Inflammatory macrophage treated with lipopolysaccharide for 4 hours (primary cell): Measurements from ENCODE around the gene FAM221A.
"Not testable (repeated sequence)": the region's sequence is repeated elsewhere in the genome, so short reads cannot be mapped to it uniquely, and the experiment has no call there.

Experiments used
- DNase-seq: peaks from one replicate; pipeline ENCODE4 v3.0.0-alpha.2; 2020

Gene FAM221A, protein sequence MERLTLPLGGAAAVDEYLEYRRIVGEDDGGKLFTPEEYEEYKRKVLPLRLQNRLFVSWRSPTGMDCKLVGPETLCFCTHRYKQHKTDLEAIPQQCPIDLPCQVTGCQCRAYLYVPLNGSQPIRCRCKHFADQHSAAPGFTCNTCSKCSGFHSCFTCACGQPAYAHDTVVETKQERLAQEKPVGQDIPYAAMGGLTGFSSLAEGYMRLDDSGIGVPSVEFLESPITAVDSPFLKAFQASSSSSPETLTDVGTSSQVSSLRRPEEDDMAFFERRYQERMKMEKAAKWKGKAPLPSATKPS

DNA sequence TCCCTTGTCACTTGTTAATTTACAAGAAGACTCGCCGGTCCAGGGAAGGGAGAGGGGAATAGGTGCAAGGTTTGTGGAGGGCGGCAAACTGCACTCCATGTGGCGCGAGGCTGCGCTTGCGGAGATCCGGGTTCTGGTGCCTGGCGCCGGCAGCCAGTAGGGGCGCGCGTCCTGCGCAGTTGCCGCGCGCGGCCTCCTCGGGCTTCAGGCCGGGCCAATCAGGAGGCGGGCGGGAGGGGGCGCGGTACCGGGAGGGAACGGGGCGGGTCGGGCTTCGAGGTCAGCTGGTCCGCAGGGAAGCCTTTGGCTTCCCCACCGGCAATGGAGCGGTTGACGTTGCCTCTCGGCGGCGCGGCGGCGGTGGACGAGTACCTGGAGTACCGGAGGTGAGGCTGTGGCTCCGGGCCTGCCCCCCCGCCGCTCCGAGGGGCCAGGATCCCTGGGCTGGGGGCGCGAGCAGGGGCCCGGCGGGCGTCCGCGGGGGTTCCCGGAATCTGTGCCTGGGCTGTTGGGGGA lies at the start of gene FAM221A:
TSS of gene FAM221A (plus strand) at position 302 of the 516 bp plus-strand sequence. CDS start at position 322, 20 bp downstream.
- DNase-seq = peak; percentile 84

DNA sequence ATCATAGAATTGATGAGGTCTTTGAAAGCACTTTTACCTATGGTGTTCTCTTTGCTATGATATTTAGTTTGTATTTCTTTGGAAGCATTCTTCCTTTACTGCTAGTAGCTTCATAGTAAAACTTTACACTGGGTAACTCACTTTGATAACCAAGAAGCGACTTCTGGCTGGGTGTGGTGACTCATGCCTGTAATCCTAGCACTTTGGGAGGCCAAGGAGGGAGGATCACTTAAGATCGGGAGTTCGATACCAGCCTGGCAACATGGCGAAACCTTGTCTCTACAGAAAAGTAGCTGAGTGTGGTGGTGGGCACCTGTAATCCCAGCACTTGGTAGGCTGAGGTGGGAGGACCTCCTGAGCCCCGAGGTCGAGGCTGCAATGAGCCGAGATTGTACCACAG lies 46.6 kb upstream of the FAM221A start:
- no peak for DNase-seq

DNA sequence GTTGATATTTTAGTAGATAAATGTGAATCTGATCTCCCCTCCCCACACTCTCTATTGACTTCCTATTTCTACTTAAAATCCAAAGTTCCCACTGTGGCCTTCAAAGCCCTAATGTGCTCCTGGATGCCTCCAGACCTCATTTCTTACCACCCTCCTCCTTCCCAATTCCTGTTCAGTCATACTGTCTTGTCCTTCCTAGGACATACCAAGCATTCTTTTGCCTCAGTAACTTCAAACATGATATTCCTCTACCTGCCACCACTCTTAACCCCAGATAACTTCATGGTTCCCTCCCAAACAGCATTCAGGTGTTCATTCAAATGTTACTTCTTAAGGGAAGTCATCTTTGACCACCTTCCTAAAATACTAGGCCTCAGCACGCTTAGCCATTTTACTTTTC lies 34.2 kb upstream of the FAM221A start:
- no peak for DNase-seq

DNA sequence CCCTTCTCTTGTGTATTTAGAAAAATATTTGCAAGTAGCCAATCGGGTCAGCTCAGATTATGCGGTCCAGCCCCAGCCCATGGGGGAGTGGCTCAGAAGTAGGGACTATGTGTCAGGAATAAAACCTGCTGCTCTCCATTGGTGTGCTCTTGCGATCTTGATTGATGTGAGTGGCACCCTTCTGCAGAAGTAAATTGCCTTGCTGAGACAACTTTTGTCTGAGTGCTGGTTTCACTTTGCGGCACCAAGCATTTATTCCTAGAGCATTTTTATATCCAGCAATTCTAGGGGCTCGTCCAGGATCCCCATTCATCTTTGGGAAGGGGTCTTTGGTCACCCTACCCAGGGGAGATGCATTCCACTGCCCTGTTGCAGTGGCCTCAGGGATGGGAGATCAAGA lies 26.1 kb upstream of the FAM221A start:
- DNase-seq = no peak

DNA sequence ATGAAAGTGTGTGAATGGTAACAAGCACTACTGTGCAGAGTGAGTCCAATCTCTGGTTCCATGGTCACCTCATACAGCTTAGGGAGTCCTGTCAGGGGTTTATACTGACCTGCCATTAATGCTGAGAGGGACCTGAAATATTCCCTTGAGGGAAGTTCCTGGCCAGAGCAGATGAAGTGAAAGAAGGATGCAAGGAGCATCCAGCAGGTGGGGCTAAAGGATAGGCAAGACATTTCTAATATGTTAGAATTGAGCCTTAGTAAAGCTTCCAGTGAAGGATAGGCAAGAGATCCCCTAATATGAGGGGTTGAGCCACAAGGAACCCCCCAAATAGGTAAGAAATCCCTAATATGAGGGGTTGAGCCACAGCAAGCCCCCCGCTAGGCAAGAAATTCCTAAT lies 25.5 kb upstream of the FAM221A start:
- DNase-seq = peak; percentile 13

DNA sequence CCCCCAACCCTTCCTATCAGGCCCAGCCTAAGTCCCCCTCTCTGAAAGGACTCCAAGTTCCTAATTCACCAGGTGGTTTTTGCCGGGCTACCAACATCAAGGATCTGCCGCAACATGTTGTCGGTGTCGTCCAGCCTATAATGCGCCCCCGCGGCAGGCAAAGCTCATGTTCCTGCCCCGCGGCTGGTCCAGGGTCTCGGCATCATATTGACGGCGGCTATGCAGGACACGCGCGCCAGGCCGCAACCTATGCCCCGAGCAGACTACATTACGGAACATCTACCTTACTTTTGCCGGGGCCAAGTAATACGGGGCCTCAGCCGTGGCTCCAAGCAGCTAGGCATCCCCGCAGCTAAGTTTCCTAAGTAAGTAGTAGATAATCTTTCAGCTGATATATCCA lies 24.6 kb upstream of the FAM221A start:
- no peak for DNase-seq

DNA sequence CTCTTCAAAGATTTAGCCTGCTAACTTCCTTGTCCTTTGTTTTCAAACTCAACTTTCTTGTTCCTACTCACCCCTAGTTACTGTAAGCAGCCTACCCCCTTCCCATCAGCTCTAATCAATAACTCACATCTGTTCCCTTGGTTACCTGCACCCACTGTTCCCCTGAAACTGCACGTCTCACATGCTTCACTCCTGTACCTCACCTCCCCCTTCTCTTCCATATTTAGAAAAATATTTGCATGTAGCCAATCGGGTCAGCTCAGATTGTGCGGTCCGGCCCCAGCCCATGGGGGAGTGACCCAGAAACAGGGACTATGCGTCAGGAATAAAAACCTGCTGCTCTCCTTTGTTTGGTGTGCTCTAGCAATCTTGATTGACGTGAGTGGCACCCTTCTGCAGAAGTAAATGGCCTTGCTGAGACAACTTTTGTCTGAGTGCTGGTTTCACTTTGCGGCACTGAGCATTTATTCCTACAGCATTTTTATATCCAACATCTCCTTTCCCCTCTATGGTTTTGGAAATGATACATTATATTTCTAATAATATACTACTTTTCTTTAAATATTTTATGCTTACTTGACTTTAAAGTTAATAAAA lies 21.1 kb upstream of the FAM221A start:
- no peak for DNase-seq

DNA sequence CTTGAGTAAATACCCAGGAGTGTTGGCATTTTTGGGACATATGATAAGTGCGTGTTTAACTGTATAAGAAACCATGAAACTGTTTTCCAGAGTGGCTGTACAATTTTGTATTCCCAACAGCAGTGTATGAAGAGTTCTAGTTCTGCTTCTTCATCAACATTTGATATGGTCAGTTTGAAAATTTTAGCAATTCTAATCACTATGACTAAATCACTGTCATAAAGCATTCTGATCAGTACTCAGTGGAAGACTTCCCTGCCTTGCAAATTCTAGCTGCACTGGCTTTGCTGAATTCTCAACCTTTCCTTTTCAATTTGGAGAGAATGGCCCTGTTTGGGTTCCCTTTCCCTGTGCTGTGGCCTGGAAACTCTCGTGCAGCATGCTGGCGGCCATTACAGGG lies 18.6 kb upstream of the FAM221A start:
- no peak for DNase-seq

DNA sequence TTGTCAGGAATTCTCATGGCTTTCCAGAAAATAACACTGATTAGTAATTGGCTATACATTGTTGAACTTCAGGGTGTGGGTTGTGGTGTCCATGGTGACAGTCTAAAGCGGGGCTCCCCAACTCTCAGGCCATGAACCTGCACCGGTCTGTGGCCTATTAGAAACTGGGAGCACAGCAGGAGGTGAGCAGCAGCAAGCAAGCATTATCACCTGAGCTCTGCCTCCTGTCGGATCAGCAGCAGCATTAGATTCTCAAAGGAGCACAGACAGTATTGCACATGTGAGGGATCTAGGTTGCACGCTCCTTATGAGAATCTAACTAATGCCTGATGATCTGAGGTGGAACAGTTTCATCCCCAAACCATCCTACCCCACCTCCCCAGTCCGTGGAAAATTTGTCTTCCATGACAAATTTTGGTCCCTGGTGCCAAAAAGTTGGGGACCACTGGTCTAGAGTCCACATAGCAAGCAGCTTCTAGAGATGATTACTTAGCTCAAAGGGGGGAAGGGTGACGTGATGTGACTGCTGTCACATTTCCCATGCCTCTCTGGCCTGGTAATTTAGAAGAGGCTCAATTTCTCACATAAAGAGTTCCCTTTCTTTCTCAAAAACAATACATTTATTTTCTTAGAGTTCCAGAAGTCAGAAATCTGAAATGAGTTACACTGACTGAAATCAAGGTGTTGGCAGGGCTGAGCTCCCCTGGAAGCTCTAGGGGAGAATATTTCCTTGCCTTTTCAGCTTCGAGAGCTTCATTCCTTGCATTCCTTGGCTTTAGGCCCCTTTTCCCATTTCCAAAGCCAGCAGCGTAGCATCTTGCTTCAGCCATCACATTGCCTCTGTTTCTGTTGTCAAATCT lies 17.6 kb upstream of the FAM221A start:
- DNase-seq = no peak

DNA sequence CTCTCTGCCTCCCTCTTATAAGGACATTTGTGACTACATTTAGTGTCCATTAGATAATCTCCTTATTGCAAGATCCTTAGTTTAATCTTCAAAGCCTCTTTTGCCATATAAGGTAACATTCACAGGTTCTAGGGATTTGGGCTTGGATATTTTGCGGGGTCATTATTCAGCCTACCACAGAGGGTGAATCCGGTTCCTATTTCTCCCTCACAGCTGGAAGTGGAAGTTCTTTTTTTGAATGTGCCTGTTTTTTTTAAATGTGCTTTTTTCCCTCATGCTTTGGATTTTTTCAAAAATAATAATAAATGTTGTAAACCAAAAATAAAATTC lies 17.1 kb upstream of the FAM221A start:
- DNase-seq = no peak

DNA sequence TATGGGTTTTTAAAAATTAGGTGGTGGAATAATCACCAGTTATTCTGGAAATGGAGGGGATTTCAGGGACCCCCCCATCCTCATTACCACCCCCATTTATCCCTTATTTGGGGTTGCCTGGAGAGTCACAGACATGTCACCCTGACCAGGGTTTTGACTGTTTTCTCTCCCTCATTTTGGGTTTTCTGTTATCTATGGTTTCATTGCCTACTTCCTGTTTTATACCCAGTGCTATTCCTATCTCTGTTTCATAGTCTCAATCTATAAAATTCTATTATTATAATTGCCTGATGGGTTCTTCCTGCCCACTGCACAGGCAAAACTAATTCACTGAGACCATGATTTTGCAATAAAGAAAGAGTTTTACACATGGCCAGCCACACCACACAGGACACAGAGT lies 15.9 kb upstream of the FAM221A start:
- no peak for DNase-seq

DNA sequence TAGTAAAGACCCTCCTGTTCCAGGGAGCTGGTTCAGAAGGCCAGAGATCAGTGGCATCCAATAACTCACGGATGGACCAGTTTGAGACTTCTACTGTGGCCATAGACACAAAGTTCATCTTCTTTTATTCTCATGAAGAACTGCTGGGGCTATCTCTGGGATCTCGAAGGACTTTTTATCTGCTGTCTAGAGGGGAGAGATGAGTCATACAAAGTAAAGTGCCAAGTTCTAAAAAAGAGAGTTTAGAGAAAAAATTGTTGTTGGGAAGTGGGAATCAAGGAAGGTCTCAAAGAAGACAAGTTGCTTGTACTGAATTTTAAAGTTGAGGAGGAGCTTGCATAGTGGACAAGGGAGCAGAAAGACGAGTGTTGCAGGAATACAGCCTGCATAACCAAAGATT lies 8.0 kb upstream of the FAM221A start:
- no peak for DNase-seq

DNA sequence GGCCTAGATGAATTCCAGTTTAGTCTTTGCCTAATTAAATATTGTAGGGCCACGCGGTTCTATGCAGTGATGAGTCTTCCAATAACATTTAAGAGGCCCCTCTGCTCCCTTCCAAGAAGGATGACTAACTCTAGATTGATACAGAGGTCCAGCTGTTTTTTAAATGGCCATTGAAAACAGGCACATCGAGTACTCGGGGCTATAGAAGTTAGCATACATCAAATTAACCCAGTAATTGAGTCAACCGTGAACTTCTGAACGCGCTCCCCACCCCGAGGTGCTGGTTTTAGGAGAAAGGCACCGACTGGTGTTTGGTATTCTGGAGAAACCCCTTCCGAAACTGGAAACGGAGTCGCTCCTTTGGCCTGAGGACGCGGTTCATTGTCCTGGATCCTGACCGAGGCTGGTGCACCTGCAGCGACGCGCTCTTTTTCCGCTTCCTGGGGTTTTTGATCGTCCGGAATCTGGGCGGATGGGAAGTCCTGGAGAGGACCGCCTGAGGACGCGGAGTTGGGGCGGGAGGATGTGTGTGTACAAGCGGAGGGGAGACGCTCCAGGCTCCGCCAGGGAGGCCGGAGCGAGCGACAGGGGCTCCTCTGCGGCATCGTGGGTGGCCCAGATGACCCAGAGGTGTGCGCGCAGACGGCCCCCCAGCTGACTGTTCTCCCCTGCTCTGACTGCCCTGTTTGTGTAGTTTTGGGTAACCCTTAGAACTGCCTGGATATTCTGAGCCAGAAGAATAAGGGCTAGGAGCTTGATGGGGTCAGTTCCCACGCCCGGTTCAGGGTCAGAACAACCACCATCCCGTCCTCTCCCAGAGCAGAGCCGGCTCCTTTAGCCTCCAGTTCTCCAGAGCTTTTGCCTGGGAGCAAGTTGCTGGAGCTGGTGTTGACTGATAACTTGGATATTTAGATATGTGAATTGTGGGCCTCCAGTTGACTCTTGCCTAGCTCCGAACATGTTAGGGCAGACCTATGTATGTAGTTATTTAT lies 711 bp downstream of the FAM221A start:
- peak; percentile 35 for DNase-seq

DNA sequence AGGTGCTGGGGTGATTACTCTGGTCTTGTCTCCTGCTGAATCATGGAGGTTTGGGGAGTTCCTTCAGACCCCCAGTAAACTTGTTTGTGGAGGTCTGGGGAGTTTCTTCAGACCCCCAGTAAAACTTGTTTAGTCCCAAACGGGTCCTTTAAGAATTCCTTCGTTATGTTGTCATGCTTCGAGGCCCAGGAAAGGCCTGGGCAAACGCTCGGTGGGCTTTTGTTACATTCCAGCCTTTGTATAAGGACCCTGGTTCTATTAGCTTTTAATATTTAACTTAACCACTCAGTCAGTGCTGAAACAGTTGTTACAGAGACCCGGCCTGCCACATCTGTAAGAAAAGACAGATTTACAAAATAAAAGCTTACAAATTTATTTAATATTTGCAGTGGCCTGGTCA lies 4.0 kb downstream of the FAM221A start:
- not testable (repeated sequence) for DNase-seq

DNA sequence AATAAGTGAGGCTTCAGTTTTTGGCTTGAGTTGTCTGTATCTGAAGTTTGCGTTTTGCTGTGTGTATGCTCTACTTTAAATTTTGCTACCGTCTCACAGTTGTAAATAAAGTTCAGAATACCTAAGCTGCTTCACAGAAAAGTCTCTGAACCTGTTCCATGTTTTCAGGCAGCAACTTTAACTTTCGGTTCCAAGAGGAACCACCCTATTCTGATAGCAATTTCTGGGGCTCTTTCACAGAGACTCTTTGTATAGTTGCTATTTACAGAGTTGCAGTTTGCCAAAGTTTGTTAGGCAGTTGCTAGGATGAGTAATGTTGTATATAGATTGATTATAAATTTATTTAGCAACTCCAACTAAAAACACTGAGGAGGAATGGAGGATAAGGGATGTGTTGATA lies 5.7 kb downstream of the FAM221A start:
- DNase-seq = no peak

DNA sequence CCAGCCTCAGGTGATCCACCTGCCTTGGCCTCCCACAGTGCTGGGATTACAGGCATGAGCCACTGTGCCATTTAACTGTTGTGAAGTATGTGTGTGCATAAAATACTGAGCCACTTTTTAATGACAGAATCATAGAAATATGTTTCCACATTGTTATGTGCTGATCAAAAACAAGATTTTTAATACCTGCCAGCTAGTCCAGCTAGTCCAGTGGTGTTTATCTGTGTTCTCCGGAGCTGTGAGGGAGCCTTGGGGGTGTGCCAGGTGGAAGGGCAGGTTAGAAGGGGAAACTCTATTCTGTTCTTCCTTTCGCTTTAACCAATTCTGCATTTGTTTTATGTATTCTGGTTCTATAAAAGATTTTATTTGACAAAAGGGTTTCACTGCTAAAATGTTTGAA lies 7.0 kb downstream of the FAM221A start:
- DNase-seq = no peak

DNA sequence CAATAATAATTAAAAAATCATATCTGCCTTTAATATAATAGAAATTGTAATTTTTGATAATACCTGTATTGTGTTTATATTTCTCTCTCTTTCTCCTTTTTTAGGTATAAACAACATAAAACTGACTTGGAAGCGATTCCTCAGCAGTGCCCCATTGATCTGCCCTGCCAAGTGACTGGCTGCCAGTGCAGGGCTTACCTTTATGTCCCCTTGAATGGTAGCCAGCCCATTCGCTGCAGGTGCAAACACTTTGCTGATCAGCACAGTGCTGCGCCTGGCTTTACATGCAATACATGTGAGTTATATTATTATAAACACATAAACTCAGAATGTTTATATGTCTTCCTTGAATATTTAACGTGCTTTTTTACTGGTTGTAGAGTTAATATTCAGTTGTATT lies 9.2 kb downstream of the FAM221A start:
- no peak for DNase-seq

DNA sequence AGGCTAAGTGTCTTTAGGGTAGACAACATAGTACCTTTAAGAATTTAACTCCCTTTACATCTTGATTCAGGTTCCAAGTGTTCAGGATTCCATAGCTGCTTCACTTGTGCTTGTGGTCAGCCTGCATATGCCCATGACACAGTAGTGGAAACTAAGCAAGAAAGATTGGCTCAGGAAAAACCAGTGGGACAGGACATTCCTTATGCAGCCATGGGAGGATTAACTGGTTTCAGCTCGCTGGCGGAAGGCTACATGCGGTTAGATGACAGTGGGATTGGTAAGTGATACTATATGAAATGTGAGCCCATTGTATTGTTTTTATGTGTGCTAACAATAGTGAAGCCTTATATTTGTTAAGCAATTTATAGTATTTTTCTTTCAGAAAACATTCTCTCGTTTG lies 11.3 kb downstream of the FAM221A start:
- no peak for DNase-seq

DNA sequence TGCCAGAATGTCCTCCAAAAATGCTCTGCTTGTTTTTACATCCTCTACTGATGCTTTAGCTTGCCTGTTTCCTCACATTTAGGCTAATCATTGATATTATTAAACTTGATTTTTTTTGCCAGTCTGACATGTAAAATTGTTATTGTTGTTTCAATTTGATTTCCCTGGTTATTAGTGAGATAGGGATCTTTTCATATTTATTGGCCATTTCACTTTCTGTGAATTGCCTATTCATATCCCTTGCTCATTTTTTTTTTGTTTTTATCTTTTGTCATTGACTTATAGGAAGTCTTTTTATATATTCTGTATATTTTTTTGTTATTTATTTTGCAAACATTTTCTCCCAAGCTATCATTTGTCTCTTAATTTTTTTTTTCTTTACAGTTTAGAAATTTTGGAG lies 13.2 kb downstream of the FAM221A start:
- DNase-seq = no peak

DNA sequence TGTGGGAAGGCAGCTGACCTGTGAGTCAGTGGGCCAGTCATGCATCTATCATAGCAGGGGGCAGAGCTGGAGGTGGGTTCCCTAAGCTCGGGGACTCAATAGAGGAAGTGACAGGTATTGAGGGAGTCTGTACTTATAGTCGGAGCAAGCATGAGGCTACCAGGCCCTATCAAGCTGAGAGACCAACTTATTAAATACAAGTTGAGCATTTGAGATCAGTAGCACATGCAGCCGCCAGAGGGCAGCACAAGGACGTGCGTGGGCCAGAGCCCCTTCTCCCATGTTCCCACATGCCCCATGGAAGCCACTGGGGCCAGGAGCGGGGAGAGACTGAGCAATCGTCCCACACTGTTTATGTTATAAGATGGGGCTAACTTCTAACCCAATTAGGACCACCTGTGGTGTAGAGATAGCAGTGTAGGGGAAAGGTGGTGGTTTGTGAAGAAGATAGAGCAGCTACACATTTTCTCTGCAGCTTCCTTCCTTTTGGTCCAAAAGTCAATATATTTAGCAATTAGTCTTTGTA lies 17.0 kb downstream of the FAM221A start:
- DNase-seq = peak; percentile 58

DNA sequence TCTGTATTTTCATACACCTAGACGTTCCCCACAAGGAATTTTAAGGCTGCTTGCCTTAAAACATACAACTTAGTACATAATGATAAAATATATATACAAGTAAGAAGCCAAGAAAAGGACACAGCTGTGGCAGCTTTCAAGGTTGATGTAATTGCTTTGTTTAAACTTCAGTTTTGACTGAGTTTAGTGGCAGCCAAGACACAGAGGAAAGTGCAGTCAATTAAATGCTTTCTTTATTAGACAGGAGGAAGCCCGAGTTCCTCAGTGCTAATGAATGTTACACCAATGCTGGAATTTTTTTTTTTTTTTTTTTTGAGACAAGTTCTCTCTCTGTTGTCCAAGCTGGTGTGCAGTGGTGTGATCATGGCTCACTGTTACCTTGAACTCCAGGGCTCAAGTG lies 18.8 kb downstream of the FAM221A start:
- no peak for DNase-seq

DNA sequence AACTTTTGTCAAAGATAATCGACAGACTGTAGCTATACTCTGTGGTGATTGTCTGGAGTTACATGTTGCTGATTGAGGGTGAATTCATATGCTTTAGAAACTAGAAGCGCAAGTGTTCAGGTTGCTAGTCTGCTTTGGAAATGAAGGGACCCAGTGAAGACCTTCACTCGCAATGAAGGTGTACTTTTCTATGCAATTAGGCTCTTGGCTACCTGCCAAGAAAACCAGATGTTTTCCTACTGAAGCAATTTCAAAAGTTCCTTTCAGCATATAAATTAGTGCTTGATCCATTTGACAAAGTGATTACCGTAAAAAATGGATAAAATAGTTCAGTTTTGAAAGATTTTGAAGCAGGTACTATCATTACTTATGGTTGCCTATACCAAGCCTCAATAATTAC lies 20.0 kb downstream of the FAM221A start:
- no peak for DNase-seq
